ENCODE data around the gene TBX18. TPM values are rescaled to one million over a fixed set of nuclear protein-coding genes. Genes with fewer than 3 reads are reported as not detected.

Gene TBX18
- total and polyA plus RNA-seq, 10 of the 15 experiments (the other 5 are each of a cell fraction or from before 2014, with no cell fraction given) = 0.03 to 6.1 (median 0.17) TPM; not detected in 6

GRCh38 chr6:84665401-84665800, 99.0 kb downstream of the TBX18 start:
- no peak overlapping the region for H3K27ac ChIP-seq (ENCODE audit: control insufficient read depth, insufficient read depth)
- BruUV-seq (replicated peaks) = no TSS peak
- CTCF ChIA-PET = interaction anchor here (0.8 to 2.5 kb wide), 4 partner anchors 8 to 240 kb away, joined by 3 to 5 read pairs (median 4); no protein-coding TSS in a partner anchor
- no peak overlapping the region for H3K9ac ChIP-seq (ENCODE audit: control insufficient read depth, insufficient read depth, low read length)
- FAIRE-seq (no peak), ATAC-seq (no peak), DNase-seq (ENCODE audit: low read depth, low spot score) (no peak)
- H3K4me3 ChIP-seq = no peak overlapping the region
- intact Hi-C loops (cut with micrococcal nuclease; ENCODE audit: unreplicated experiment) = no loop called here
- SMC1A ChIA-PET (ENCODE audit: uncharacterized antibody, unreplicated experiment) = interaction anchor here (0.6 to 1.6 kb wide), 11 partner anchors 9 to 393 kb away, joined by 3 to 5 read pairs (median 3); no protein-coding TSS in a partner anchor
- 44% methylated on average over 4 of the region's 4 CpGs for WGBS (ENCODE audit: insufficient coverage, insufficient replicate concordance, low lambda C conversion rate, missing lambda C conversion rate)
- POLR2A ChIA-PET = no interaction called here
- no peaks in the 10 kb centered on the region for H3K27me3 ChIP-seq (replicated peaks in 1 of 2; ENCODE audit: control insufficient read depth in 2 of 2, insufficient read depth in 2 of 2, low read length in 1 of 2)
- TF ChIP-seq ZSCAN29 (IDR thresholded peaks at IDR 0.05) (no peak), WRNIP1 (IDR thresholded peaks at IDR 0.05; ENCODE audit: borderline replicate concordance, low read depth, low read length) (no peak), MXI1 (IDR thresholded peaks at IDR 0.05; ENCODE audit: low read depth, low read length) (no peak)
- H3K4me2 ChIP-seq (ENCODE audit: control insufficient read depth, insufficient read depth) = no peak overlapping the region
- H3K79me2 ChIP-seq (ENCODE audit: control insufficient read depth, insufficient read depth, low read length) = no peaks in the 10 kb centered on the region
- no peaks in the 10 kb centered on the region for H4K20me1 ChIP-seq (ENCODE audit: control insufficient read depth, insufficient read depth)
- in situ Hi-C loops (cut with MboI) = no loop called here
- H2AFZ ChIP-seq (ENCODE audit: control insufficient read depth, low read depth, low read length) = no peak overlapping the region
- RAD21 ChIA-PET (ENCODE audit: unreplicated experiment) = no interaction called here
- H3K36me3 ChIP-seq (ENCODE audit: control insufficient read depth in 2 of 2, insufficient read depth in 2 of 2, low read length in 1 of 2) = no peaks in the 10 kb centered on the region
- no peaks in the 10 kb centered on the region for H3K9me3 ChIP-seq (replicated peaks; ENCODE audit: control insufficient read depth, insufficient read depth, low read length)
- no peaks in the 10 kb centered on the region for H3K4me1 ChIP-seq (ENCODE audit: control insufficient read depth, insufficient read depth, low read length)

GRCh38 chr6:84663866-84664265, 100.5 kb downstream of the TBX18 start:
- Histone ChIP-seq H3K9ac (ENCODE audit: control insufficient read depth, insufficient read depth, low read length) (no peak overlapping the region), H3K36me3 (ENCODE audit: control insufficient read depth in 2 of 2, insufficient read depth in 2 of 2, low read length in 1 of 2) (no peaks in the 10 kb centered on the region), H3K4me1 (ENCODE audit: control insufficient read depth, insufficient read depth, low read length) (no peaks in the 10 kb centered on the region), H3K9me3 (replicated peaks; ENCODE audit: control insufficient read depth, insufficient read depth, low read length) (no peaks in the 10 kb centered on the region), H4K20me1 (ENCODE audit: control insufficient read depth, insufficient read depth) (no peaks in the 10 kb centered on the region), H3K79me2 (ENCODE audit: control insufficient read depth, insufficient read depth, low read length) (no peaks in the 10 kb centered on the region), H2AFZ (ENCODE audit: control insufficient read depth, low read depth, low read length) (no peak overlapping the region), H3K27ac (ENCODE audit: control insufficient read depth, insufficient read depth) (no peak overlapping the region), H3K4me3 (no peak overlapping the region), H3K27me3 (replicated peaks in 1 of 2; ENCODE audit: control insufficient read depth in 2 of 2, insufficient read depth in 2 of 2, low read length in 1 of 2) (no peaks in the 10 kb centered on the region), H3K4me2 (ENCODE audit: control insufficient read depth, insufficient read depth) (no peak overlapping the region)
- no TSS peak for BruUV-seq (replicated peaks)
- RAD21 ChIA-PET (ENCODE audit: unreplicated experiment) = no interaction called here
- CTCF ChIA-PET = interaction anchor here (1.3 to 2.5 kb wide), 3 partner anchors 17 to 250 kb away, joined by 3 to 5 read pairs (median 3); no protein-coding TSS in a partner anchor
- in situ Hi-C loops (cut with MboI) (no loop called here), intact Hi-C loops (cut with micrococcal nuclease; ENCODE audit: unreplicated experiment) (no loop called here)
- 2% methylated on average over 2 of the region's 2 CpGs for WGBS (ENCODE audit: insufficient coverage, insufficient replicate concordance, low lambda C conversion rate, missing lambda C conversion rate)
- ATAC-seq (no peak), FAIRE-seq (no peak), DNase-seq (ENCODE audit: low read depth, low spot score) (no peak)
- SMC1A ChIA-PET (ENCODE audit: uncharacterized antibody, unreplicated experiment) = interaction anchor here (0.6 to 1.4 kb wide), 3 partner anchors 22 to 24 kb away, joined by 3 to 5 read pairs (median 3); no protein-coding TSS in a partner anchor
- POLR2A ChIA-PET = no interaction called here
- TF ChIP-seq SUZ12 (IDR thresholded peaks at IDR 0.05; ENCODE audit: unreplicated experiment) (no peak), POLR2A (IDR thresholded peaks at IDR 0.05; ENCODE audit: low read depth, low read length) (no peak), PRDM15 (CRISPR knock-in tag; IDR thresholded peaks at IDR 0.05) (no peak), PML (IDR thresholded peaks at IDR 0.05; ENCODE audit: low read length) (no peak), PKNOX1 (IDR thresholded peaks at IDR 0.05) (no peak), KLF5 (IDR thresholded peaks at IDR 0.05; ENCODE audit: partially characterized antibody) (no peak)

Data from GM12878 (cell line).